RPMI8226 (cell line): Measurements from ENCODE around the gene ATP1B3.
"Not testable (repeated sequence)": the region's sequence is repeated elsewhere in the genome, so short reads cannot be mapped to it uniquely, and the experiment has no call there.

Source experiments
- DNase-seq: peaks from one replicate; pipeline ENCODE4 v3.0.0-alpha.2; 2015

ATP1B3 gene

DNA sequence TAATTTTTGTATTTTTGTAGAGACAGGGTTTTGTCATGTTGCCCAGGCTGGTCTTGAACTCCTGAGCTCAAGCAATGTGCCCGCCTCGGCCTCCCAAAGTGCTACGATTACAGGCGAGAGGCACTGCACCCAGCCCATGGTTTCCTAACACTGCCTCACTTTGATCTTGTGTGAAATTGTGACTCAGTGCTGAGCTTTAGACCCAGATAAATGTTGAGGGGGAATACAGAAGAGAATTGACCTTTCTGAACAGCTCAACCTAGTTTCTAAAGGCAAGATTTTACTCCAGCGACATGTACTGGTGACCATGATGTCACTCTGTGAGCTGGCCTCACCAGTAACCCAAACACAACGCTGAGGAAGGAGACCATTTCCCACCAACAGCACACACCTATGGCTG is 73.5 kb downstream of the ATP1B3 start:
- no peak for DNase-seq

DNA sequence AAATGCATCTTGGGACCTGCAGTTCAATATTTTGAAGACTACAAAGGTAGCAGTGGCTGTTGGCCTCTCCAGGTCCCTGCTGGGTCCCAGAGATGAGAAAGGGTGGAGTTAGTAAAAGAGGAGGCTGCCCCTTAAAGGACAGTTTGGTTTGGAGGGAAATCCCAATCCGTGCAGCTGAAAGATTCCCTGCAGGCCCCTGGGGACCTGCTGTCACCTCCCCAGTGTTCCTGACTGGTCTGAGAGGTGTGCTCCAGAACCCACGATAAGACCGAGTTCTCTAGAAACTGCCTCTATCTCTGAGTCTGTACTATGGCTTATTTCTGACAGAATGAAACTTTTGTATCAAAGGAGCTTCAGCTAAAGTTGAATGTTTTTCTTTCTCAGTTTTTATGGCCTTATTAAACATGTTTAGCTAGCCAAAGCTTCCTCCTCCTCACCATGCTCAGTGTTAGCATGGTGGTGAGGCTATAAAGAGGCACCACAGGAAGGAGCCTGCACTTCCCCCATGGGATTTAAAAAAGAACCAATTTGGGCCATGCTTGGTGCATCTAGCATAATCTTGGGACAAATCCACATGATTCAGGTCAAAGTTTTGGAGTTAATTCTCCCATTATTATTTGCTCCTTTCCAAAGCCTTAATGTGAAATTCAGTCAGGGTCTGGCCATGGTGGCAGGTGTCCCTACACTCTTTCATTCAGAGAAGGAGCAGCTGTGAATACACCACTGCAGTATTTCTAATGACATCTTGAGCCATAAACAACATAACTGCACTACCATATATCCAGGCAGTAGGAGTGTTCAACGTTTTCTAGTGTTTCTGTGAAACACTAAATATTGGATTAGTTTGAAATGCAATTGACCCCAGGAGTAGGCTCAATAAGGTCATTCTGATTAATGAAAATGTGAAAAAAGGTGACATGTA is 74.4 kb downstream of the ATP1B3 start:
- DNase-seq, result no peak

DNA sequence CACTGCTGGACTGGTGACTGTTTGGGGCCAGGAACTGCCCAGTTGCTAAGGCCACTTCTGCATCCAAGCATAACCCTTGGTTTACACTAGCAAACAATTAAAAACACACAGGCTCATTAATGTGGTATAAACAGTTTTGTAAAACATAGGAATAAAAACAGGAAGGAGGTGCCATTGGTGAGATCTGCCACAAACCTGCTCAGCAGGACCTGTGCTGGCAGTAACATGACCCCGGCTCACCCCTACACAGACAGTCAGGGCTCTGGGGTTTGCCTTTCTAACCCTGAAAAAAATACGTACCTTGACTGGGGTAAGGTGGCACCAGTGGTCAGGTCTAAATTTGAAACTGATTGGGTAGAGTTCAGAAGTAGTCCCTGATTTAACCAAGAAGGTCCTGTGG is 76.2 kb downstream of the ATP1B3 start:
- DNase-seq, result no peak

DNA sequence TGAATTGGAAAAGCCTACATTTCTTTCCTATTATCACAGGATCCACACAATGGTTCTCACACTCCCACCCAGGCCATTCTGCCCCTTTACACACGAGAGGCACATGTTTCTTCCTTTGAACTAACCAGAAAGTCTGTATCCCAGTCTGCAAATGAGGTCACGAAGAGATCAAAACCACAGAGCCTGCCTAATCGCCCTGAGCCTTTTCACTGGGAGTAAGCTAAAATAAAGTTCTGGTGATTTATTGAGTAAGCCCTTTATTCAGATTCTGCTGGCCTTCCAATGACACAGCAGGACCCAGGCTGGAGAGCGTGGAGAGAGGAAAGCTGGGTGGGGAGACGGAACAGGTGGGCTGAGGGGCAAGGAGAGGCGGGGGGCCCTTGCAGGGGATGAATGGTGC is 78.7 kb downstream of the ATP1B3 start:
- no peak for DNase-seq

DNA sequence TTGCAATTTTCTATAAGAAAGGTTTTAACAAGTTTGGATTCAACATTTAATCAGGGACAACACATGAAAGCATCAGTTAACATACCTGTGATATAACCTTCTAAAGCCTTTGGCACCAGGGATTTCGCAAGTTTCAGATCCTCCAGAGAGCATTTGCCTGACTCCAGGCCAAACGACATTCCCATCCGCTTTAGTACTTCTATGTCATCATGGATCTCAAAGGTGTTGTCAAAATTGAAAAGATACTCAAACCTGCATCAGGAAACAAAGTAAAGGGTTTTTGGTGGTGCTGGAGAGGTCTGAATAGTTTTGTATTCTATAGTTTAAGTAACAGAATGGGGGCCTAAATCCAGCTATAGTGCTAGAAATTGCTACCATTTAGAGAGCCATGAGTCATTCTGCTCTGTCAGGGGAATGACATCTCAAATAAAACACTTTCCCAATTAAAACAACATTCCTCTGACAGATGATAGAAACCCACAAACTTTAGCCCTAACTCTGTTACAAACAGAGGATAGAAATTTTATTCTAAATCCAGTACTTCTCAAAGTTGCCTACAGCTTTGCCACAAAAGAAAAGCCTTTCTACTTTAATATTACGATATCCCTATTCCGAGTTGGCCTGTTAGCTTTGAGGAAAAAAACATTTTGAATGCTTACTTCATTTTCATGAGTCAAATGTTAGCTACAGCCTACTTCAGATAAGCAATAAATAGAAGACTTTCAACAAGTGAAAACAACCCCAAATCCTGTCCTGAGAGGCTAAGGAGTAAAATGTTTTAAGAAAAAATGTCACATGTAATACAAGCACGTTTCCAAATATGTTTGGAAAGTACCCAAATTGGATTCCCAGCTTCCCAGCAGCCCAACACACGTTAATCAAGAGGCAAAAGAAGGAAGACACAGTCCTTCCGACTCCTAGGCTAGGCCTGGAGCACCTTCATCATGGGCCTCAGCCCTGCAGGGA is 83.4 kb downstream of the ATP1B3 start:
- DNase-seq, result no peak

GRCh38 chr3:141960731-141961130 is 84.3 kb downstream of the ATP1B3 start:
- no peak for DNase-seq

GRCh38 chr3:141963301-141963700 is 86.9 kb downstream of the ATP1B3 start:
- DNase-seq, result no peak

- DNase-seq, result no peak
These were observed 89.0 kb downstream of the ATP1B3 start for GRCh38 chr3:141965471-141965870.

DNA sequence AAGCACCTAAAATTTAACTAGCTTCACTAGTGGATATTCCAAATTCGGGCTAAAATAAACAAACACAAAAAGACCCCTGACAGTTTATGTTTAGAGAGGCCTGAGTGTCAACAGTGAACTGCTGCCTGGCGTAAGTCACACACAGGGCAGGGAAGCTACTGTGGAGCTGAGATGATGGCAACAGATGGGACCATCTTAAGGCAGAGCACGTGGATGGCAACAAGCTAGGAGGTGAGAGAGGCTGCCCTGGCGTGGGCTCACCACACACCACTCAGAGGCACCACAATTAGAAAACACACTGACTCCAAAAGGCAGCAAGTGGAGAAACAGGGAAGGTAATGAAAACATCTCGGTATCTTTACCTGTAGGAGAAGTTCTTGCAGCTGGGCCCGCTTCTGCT is 93.3 kb downstream of the ATP1B3 start:
- no peak for DNase-seq

DNA sequence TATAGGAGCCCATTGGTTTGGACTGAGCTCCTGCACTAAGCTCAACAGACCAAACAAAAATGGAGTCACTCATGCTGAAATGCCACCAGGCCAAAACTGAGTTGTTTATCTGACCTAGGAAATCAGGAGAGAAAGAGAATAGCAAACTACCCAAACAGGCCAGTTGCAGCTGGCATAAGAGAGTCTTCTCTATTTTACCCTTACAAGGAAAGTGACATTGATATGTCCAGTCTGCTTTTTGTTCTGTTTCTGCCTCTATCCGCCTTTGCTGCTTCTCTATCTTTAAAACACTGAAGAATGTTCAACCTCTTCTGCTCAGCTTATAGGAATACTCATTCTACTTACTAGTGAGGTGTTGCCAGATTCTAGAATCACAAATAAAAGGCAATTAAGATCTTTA is 95.1 kb downstream of the ATP1B3 start:
- no peak for DNase-seq

- no peak for DNase-seq
These were observed 96.0 kb downstream of the ATP1B3 start for GRCh38 chr3:141972399-141972798.

DNA sequence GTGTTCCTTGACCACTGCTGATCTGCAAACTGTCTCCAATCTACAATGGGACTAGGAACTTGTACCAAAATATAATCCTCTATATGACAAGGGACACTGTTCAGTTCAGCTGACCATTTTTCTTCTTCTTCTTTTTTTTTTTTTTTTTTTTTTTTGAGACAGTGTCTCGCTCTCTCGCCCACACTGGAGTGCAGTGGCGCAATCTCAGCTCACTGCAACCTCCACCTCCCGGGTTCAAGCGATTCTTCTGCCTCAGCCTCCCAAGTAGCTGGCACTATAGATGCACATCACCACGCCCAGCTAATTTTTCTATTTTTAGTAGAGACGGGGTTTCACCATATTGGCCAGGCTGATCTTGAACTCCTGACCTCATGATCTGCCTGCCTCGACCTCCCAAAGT is 98.3 kb downstream of the ATP1B3 start:
- DNase-seq, result not testable (repeated sequence)
